GM21447 (cell line): ENCODE data around the gene PTPRM.

ENCODE experiments used
- ATAC-seq: cut with Tn5 transposase; IDR thresholded peaks from one replicate; pipeline ENCODE4 v1.9.1; 2021; ENCODE audit not compliant: unreplicated experiment

The PTPRM gene

GRCh38 chr18:8365528-8365927 is 798.4 kb downstream of the PTPRM start:
- no peak for ATAC-seq

GRCh38 chr18:8366070-8366469 is 799.0 kb downstream of the PTPRM start:
- no peak for ATAC-seq

GRCh38 chr18:8366656-8367055 is 799.5 kb downstream of the PTPRM start:
- no peak for ATAC-seq

- ATAC-seq, result no peak
Observed at GRCh38 chr18:8367217-8367988, 800.3 kb downstream of the PTPRM start.

DNA sequence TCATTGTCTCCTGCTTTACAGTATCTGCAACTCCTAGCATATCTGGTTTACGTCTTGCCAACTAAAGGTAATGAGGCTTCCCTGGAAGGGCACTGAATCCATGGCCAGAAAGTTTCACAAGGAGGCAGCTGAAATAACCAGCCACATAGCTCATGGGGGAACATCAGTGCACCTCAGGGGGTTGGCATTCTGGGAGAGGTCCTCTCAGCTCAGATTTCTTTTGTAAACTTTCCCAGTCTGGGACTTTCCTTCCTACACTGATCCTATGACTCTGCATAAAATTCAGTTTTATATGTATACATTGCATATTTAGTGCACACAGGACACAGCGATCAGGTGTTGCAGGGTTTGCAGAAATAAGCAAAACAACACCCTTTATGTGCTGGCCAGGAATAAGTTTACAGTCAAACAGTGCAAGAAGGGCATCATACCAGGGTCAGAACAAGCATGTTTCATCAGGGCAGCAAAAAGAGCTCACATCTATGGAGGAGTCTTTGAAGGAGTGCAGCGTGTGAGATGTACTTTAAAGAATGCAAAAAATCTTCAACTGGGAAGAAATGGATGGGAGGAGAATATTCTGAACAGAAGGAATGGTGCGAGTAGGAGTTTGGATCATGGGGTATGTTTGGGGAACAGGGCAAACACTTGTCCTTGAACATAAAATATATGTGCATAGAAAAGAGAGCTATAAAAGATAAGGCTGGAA is 801.5 kb downstream of the PTPRM start:
- no peak for ATAC-seq

DNA sequence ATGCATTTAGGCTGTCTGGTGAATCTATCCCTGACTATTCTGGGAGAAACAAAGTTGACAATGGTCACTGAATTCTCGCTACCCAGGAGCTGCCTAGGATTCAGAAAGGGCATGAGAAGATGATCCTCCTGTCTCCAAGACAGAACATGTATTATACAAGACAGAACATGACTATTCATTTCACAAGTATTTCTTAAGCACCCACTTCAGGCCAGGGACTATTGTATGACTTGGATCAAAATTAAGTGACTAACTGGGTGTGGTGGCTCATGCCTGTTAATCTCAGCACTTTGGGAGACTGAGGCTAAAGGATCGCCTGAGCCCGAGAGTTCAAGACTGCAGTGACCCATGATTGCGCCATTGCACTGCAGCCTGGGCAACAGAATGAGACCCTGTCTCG is 806.4 kb downstream of the PTPRM start:
- no peak for ATAC-seq

DNA sequence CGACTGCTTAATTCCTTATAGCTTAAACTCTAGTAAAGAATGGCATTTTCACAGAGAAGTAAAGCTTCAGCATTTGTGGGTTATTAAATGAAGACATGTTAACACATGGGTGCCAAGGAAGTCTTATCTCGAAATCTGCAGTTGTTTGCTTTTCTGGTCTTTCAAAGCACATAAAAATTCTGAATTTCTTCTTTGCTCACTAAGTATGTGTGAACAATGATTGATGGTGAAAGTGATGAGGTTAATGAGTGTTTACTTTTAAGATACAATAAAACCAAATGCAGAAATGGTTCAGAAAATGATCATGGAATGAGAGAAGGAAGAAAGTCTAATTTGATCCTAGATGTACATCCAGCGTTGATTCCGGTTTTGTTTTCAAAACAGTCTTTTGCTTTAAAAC is 807.6 kb downstream of the PTPRM start:
- no peak for ATAC-seq

DNA sequence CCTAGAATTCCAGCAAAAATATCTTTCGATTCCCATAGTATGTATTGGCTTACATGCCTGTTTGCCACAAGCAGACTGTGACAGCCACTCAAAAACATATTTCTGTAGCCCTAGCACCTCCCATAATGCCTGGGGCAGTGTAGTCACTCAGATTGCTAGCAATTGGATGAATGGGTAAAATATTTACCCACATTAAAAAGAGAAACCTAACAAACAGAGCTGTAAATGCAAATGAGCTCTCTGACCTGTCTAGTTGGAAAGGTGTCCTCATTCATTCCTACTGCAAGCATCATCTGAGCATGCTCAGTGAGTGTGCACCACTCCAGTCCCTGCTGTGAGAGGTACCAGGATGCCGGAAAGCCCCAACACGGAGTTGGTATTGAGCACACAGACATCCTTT is 808.1 kb downstream of the PTPRM start:
- no peak for ATAC-seq

- no peak for ATAC-seq
Observed at GRCh38 chr18:8376113-8376512, 809.0 kb downstream of the PTPRM start.

DNA sequence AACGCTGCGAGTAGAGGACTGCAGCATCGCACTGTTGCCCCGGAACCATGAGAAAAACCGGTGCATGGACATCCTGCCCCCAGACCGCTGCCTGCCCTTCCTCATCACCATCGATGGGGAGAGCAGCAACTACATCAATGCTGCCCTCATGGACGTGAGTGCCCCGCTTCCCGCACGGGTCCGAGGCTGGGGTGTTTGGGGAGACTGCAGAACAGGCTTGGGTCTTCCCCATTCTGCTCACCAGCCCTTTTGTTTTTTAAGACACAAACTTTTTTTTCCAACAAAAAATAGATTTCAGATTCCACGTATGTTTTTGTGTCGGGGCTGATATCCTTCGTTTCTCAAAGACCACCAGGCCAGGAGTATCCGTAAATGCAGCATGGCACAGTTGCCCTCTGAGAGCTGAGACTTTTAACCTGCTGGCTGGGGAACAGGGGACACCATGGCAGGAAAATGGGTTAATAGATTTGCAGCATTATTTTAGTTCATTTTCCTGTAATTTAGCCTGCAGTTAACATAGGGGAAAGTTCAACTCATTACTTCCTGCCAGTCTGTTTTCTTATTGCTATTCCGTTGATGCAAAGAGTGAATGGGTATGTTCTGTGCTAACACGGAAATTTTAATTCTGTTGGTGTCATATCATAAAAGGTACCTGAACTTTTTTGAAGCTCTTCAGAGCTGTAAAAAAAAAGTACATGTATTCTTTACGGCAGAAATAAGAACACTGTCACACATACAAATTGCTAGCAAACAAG is 812.2 kb downstream of the PTPRM start:
- ATAC-seq, result no peak

DNA sequence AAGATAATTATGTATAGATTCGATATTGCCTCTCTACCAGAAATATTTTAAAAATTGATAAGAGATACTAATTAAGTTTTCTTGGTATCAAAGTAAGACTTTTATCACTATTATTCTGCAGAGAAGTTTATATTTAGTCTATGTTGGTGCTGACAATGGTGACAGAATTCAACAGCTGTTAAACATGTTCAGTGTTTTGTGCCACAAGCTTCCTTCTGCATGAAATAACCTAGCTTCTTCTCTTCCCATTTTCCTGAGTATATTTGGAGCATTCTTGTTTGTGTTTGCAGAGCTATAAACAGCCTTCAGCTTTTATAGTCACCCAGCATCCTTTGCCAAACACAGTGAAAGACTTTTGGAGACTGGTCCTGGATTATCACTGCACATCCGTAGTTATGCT is 812.9 kb downstream of the PTPRM start:
- ATAC-seq, result no peak

- no peak for ATAC-seq
Observed at GRCh38 chr18:8380926-8381325, 813.8 kb downstream of the PTPRM start.

- no peak for ATAC-seq
Observed at GRCh38 chr18:8381821-8382459, 814.8 kb downstream of the PTPRM start.

GRCh38 chr18:8385400-8385799 is 818.3 kb downstream of the PTPRM start:
- no peak for ATAC-seq

GRCh38 chr18:8386669-8387380 is 819.7 kb downstream of the PTPRM start:
- ATAC-seq, result no peak

GRCh38 chr18:8389391-8390340 is 822.5 kb downstream of the PTPRM start:
- no peak for ATAC-seq

- no peak for ATAC-seq
Observed at GRCh38 chr18:8391068-8391467, 824.0 kb downstream of the PTPRM start.

- ATAC-seq, result no peak
Observed at GRCh38 chr18:8396254-8396653, 829.1 kb downstream of the PTPRM start.

DNA sequence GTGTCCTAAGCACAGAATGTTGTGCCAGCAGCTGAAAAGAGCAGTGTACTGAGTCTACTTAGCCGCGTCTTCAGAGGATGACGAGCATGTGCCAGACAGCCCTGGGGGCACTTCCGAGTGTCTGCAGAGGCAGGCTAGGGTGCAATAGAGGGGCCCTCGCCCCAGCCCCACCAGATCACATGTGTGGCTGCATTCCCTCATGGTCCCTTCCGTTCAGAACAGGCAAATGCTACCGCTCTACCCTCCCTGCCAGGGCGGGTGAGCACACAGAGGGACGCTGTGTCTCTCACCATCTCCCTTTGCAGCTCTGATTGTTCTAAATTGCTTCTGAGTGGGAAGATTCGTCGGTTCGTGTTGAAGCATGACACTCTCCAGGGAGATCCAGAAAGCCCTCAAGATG is 829.9 kb downstream of the PTPRM start:
- ATAC-seq, result no peak

GRCh38 chr18:8399138-8399537 is 832.0 kb downstream of the PTPRM start:
- no peak for ATAC-seq
